Activated gamma-delta T cell treated with anti-CD3 and anti-CD28 coated beads, Interleukin-2, amount 50 U/mL, for 16 hours (primary cell): Measurements from ENCODE around the gene LGALS9C.
"Not testable (repeated sequence)": the region's sequence is repeated elsewhere in the genome, so short reads cannot be mapped to it uniquely, and the experiment has no call there.

Experiments used
- DNase-seq: peaks from one replicate; pipeline ENCODE4 v3.0.0-alpha.2; 2020; ENCODE audit warnings: low read depth

Gene LGALS9C

GRCh38 chr17:18476508-18477308, at the start of gene LGALS9C:
LGALS9C (plus strand) TSS chr17:18476789; CDS start chr17:18476855, 66 bp downstream.
- DNase-seq, result not testable (repeated sequence)

- not testable (repeated sequence) for DNase-seq
Observed at GRCh38 chr17:18432206-18432605, 44.4 kb upstream of the LGALS9C start.

GRCh38 chr17:18439465-18439870, 37.1 kb upstream of the LGALS9C start:
- not testable (repeated sequence) for DNase-seq

GRCh38 chr17:18442093-18442492, 34.5 kb upstream of the LGALS9C start:
- peak; percentile 40 for DNase-seq

- not testable (repeated sequence) for DNase-seq
Observed at GRCh38 chr17:18442532-18442931, 34.1 kb upstream of the LGALS9C start.

GRCh38 chr17:18447476-18448205, 28.9 kb upstream of the LGALS9C start:
- not testable (repeated sequence) for DNase-seq

GRCh38 chr17:18448311-18448710, 28.3 kb upstream of the LGALS9C start:
- not testable (repeated sequence) for DNase-seq

GRCh38 chr17:18449833-18450232, 26.8 kb upstream of the LGALS9C start:
- DNase-seq, result not testable (repeated sequence)

GRCh38 chr17:18450998-18451397, 25.6 kb upstream of the LGALS9C start:
- DNase-seq, result not testable (repeated sequence)

GRCh38 chr17:18451969-18452368, 24.6 kb upstream of the LGALS9C start:
- not testable (repeated sequence) for DNase-seq

- DNase-seq, result not testable (repeated sequence)
Observed at GRCh38 chr17:18459035-18459434, 17.6 kb upstream of the LGALS9C start.

GRCh38 chr17:18463831-18464502, 12.6 kb upstream of the LGALS9C start:
- DNase-seq, result not testable (repeated sequence)

- DNase-seq, result not testable (repeated sequence)
Observed at GRCh38 chr17:18466250-18466983, 10.2 kb upstream of the LGALS9C start.

- not testable (repeated sequence) for DNase-seq
Observed at GRCh38 chr17:18467001-18467400, 9.6 kb upstream of the LGALS9C start.

GRCh38 chr17:18468472-18469171, 8.0 kb upstream of the LGALS9C start:
- DNase-seq, result not testable (repeated sequence)

GRCh38 chr17:18469837-18470236, 6.8 kb upstream of the LGALS9C start:
- not testable (repeated sequence) for DNase-seq

GRCh38 chr17:18470345-18470930, 6.2 kb upstream of the LGALS9C start:
- not testable (repeated sequence) for DNase-seq

GRCh38 chr17:18473967-18474366, 2.6 kb upstream of the LGALS9C start:
- not testable (repeated sequence) for DNase-seq

- DNase-seq, result not testable (repeated sequence)
Observed at GRCh38 chr17:18474754-18475153, 1.8 kb upstream of the LGALS9C start.

GRCh38 chr17:18477367-18477766, 778 bp downstream of the LGALS9C start:
- not testable (repeated sequence) for DNase-seq

GRCh38 chr17:18478362-18478761, 1.8 kb downstream of the LGALS9C start:
- not testable (repeated sequence) for DNase-seq
